K562 (cell line): ENCODE measurements around the gene CLDN14. TPM values are rescaled to one million over a fixed set of nuclear protein-coding genes. Genes with fewer than 3 reads are reported as not detected.

Experiments
- ATAC-seq: fragments of 200-7000 bp; cut with Tn5 transposase; 3 replicates; pipeline ENCODE4 v1.9.1; 2020; ENCODE audit warnings: moderate library complexity
- BruUV-seq: library from RNA; stranded (reverse); fragments of 400-500 nt; replicated peaks from 2 replicates; lab custom pipeline; 2021; lab: Mats Ljungman, UMichigan
- CTCF ChIA-PET: fragments of 300-600 bp; formaldehyde crosslinking; extraction: SDS; loops from one replicate; lab custom pipeline; 2021; ENCODE audit warnings: low intra/inter-chr PET ratio; lab: Yijun Ruan, JAX
- POLR2A ChIA-PET: fragments of 300-600, 350-650 bp; sonication (Branson Sonifier 250); formaldehyde crosslinking; extraction: SDS; loops from one replicate; lab custom pipeline; 2021; ENCODE audit warnings: antibody characterized with exemption, inconsistent platforms; lab: Yijun Ruan, JAX
- DNase-seq, 4 experiments: peaks; one replicate each; pipeline versions ENCODE4 v3.0.0 to v3.0.0-alpha.2; 2011 to 2018; ENCODE audit warnings: low spot score in 3 of 4, mixed read lengths in 3 of 4; ENCODE audit errors: extremely low read depth in 1 of 4
- FAIRE-seq: peaks from 2 replicates; lab custom pipeline; 2011; peaks lifted over from hg19 to GRCh38; lab: Jason Lieb, UNC
- H2AFZ ChIP-seq: 2 replicates; pipeline ENCODE4 v1.6.0; 2011; ENCODE audit warnings: low read depth, low read length, control low read depth, inconsistent platforms
- H3K27ac ChIP-seq: fragments of 200-600 bp; 3 replicates; pipeline ENCODE4 v1.8.0; 2011; ENCODE audit warnings: low read depth, mild to moderate bottlenecking, control low read depth, inconsistent platforms, low read length, moderate library complexity, mixed read lengths; ENCODE audit errors: extremely low read depth
- H3K27me3 ChIP-seq, 2 experiments: fragments of 300-600 bp in 1 of 2; 2 replicates in 1 of 2; 3 replicates in 1 of 2; pipeline versions ENCODE4 v1.6.0 to v1.8.0; 2011; ENCODE audit warnings: inconsistent platforms in 2 of 2, low read length in 2 of 2, mild to moderate bottlenecking in 1 of 2, mixed read lengths in 1 of 2, moderate library complexity in 1 of 2; ENCODE audit not compliant: control insufficient read depth in 2 of 2, insufficient read depth in 2 of 2
- H3K36me3 ChIP-seq: fragments of 300-600 bp; 3 replicates; pipeline ENCODE4 v1.8.0; 2011; ENCODE audit warnings: mild to moderate bottlenecking, low read length, inconsistent platforms; ENCODE audit not compliant: control insufficient read depth, insufficient read depth
- H3K4me1 ChIP-seq, 2 experiments: fragments of 200-600 bp in 1 of 2; replicated peaks in 1 of 2; 2 replicates in 1 of 2; 3 replicates in 1 of 2; pipeline versions ENCODE4 v1.5.1 to v1.8.0; 2011; ENCODE audit warnings: inconsistent platforms in 2 of 2, low read length in 2 of 2, mild to moderate bottlenecking in 1 of 2, mixed read lengths in 1 of 2, moderate library complexity in 1 of 2; ENCODE audit not compliant: control insufficient read depth in 2 of 2, insufficient read depth in 2 of 2
- H3K4me2 ChIP-seq: 2 replicates; pipeline ENCODE4 v1.6.1; 2011; ENCODE audit warnings: low read length, control low read depth, inconsistent platforms, mixed read lengths; ENCODE audit not compliant: insufficient read depth
- H3K4me3 ChIP-seq: fragments of 200-600 bp; sonication (generic), shearing (Covaris generic); 2 replicates; pipeline ENCODE4 v1.5.1; 2016; ENCODE audit warnings: control low read depth, inconsistent platforms
- H3K79me2 ChIP-seq: fragments of 200-600 bp; 3 replicates; pipeline ENCODE4 v1.8.0; 2011; ENCODE audit warnings: low read length, inconsistent platforms; ENCODE audit not compliant: control insufficient read depth, insufficient read depth
- H3K9ac ChIP-seq, 2 experiments: 2 replicates each; pipeline versions ENCODE4 v1.6.0 to v1.6.1; 2011; ENCODE audit warnings: low read depth in 2 of 2, low read length in 2 of 2, control low read depth in 1 of 2, inconsistent platforms in 1 of 2, mild to moderate bottlenecking in 1 of 2, mixed read lengths in 1 of 2; ENCODE audit not compliant: insufficient read depth in 1 of 2
- H3K9me1 ChIP-seq: one replicate; pipeline ENCODE4 v1.6.0; 2011; ENCODE audit warnings: inconsistent platforms, mild to moderate bottlenecking, low read length, moderate library complexity; ENCODE audit not compliant: control insufficient read depth, insufficient read depth
- H3K9me3 ChIP-seq: replicated peaks from 2 replicates; pipeline ENCODE4 v1.5.1; 2011; ENCODE audit warnings: low read depth, low read length, inconsistent platforms; ENCODE audit not compliant: control insufficient read depth, insufficient read depth
- H4K20me1 ChIP-seq: replicated peaks from 2 replicates; pipeline ENCODE4 v1.6.1; 2011; ENCODE audit warnings: low read length, inconsistent platforms, mixed read lengths; ENCODE audit not compliant: control insufficient read depth, insufficient read depth
- MCM5 ChIP-seq: fragments of 450-650 bp; IDR thresholded peaks from 2 replicates; pipeline ENCODE4 v1.6.1; 2016; ENCODE audit warnings: low read depth
- RAD21 ChIP-seq, 2 experiments: fragments of 250-450 bp in 1 of 2; fragments of 450-650 bp in 1 of 2; sonication (Bioruptor Pico) in 1 of 2; formaldehyde crosslinking in 1 of 2; IDR thresholded peaks in 1 of 2; conservative IDR thresholded peaks in 1 of 2; 2 replicates each; pipeline versions ENCODE4 v1.4.0 to v1.8.0; 2020 to 2022; ENCODE audit warnings: mild to moderate bottlenecking in 2 of 2, moderate library complexity in 1 of 2
- SNRNP70 ChIP-seq: fragments of 200-400 bp; formaldehyde crosslinking; optimal IDR thresholded peaks from 2 replicates; pipeline ENCODE3; 2017; ENCODE audit warnings: low read depth, low read length
- WGBS: fragments of 100-300 bp; shearing (Covaris generic); methylation state at CpG from one replicate; pipeline ENCODE4 v1.1.6; 2016; ENCODE audit warnings: low coverage, mixed read lengths; ENCODE audit not compliant: insufficient coverage; ENCODE audit errors: missing lambda C conversion rate; 5-methylcytosine and 5-hydroxymethylcytosine counted together
- in situ Hi-C: fragments of 300-500 bp; cut with MboI; formaldehyde crosslinking; loops from 4 replicates; pipeline ENCODE4 v1.15.0; 2018; ENCODE audit warnings: inconsistent platforms, mixed read lengths
- intact Hi-C: fragments of 100-400 bp; cut with micrococcal nuclease; formaldehyde crosslinking; loops from 2 replicates; pipeline ENCODE4 v1.14.2; 2022
- polyA plus RNA-seq, 8 experiments: library from polyadenylated mRNA; depleted of rRNA in 4 of 8; stranded (reverse) in 5 of 8; unstranded in 3 of 8; fragments of >200 nt; fragmentation: Nextera tagmentation in 2 of 8; fragmentation: Illumina TruSeq in 1 of 8; extraction: Ambion mirVana in 2 of 8; extraction: Trizol in 1 of 8; gene quantifications; 2 replicates each; pipeline versions ENCODE4 v1.2.1 to v1.2.3, GENCODE V29; 2011 to 2014; ENCODE audit warnings: inconsistent platforms in 1 of 8, missing spikeins in 1 of 8
- total RNA-seq, 7 experiments: library from RNA; depleted of rRNA in 6 of 7; stranded (reverse); fragments of >200 nt in 6 of 7; fragmentation: Illumina TruSeq in 2 of 7; extraction: Trizol in 2 of 7; gene quantifications; 2 replicates each; pipeline versions ENCODE4 v1.2.1 to v1.2.3, GENCODE V29; 2011 to 2021; ENCODE audit warnings: low replicate concordance in 1 of 7
- TF ChIP-seq, protein P1 (sequence below), 2 experiments: fragments of 450-650 bp; formaldehyde crosslinking in 1 of 2; IDR thresholded peaks; 2 replicates each; pipeline versions ENCODE4 v1.4.0 to v1.6.1; 2014 to 2020; ENCODE audit warnings: mild to moderate bottlenecking in 2 of 2, borderline replicate concordance in 1 of 2, low read depth in 1 of 2

Gene CLDN14
- total and polyA plus RNA-seq, 9 of the 15 experiments (the other 6 are each of a cell fraction or from before 2014, with no cell fraction given), result not detected

DNA sequence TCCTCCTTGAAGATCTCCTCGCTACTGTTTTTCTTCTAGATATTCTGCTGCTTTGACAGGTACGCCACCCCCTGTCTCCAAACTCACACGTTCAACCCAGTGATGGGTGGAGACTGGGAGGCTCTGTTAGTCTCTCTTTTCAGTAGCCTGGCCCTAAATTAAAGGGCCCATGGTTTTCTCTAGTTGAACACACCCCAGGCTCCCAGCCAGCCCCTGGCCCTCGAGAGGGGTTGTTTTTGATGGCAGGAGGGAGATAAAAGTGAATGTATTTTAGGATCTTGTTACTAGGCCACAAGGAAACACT, 21.6 kb upstream of the CLDN14 start:
- H3K9me1 ChIP-seq, result no peaks in the 10 kb centered on the region
- H3K4me1 ChIP-seq, result no peaks in the 10 kb centered on the region
- H3K27me3 ChIP-seq, result peaks cover 22 to 35% of the 10 kb centered on the region in 2 experiments
- intact Hi-C loops (loop anchor here (5.0 kb wide), 1 partner anchor 79 kb away; no protein-coding TSS in a partner anchor), in situ Hi-C loops (loop anchor here (5.0 kb wide), 1 partner anchor 426 kb away; no protein-coding TSS in a partner anchor)
- POLR2A ChIA-PET, result no interaction called here
- FAIRE-seq (no peak), DNase-seq (no peak), ATAC-seq (no peak)
- no peak overlapping the region for H3K27ac ChIP-seq
- H3K79me2 ChIP-seq, result no peaks in the 10 kb centered on the region
- H4K20me1 ChIP-seq, result no peaks in the 10 kb centered on the region
- no peak overlapping the region for H3K9ac ChIP-seq
- H3K4me2 ChIP-seq, result no peak overlapping the region
- no peak overlapping the region for H3K4me3 ChIP-seq
- TF ChIP-seq SNRNP70 (no peak), MCM5 (no peak), RAD21 (CRISPR knock-in tag; conservative IDR thresholded peaks at IDR 0.05 in 1 of 2, IDR thresholded peaks at IDR 0.05 in 1 of 2) (peak in 1 of 2 experiments; percentile 20; a peak in 1 of 4 replicates)
- TF ChIP-seq, protein P1, sequence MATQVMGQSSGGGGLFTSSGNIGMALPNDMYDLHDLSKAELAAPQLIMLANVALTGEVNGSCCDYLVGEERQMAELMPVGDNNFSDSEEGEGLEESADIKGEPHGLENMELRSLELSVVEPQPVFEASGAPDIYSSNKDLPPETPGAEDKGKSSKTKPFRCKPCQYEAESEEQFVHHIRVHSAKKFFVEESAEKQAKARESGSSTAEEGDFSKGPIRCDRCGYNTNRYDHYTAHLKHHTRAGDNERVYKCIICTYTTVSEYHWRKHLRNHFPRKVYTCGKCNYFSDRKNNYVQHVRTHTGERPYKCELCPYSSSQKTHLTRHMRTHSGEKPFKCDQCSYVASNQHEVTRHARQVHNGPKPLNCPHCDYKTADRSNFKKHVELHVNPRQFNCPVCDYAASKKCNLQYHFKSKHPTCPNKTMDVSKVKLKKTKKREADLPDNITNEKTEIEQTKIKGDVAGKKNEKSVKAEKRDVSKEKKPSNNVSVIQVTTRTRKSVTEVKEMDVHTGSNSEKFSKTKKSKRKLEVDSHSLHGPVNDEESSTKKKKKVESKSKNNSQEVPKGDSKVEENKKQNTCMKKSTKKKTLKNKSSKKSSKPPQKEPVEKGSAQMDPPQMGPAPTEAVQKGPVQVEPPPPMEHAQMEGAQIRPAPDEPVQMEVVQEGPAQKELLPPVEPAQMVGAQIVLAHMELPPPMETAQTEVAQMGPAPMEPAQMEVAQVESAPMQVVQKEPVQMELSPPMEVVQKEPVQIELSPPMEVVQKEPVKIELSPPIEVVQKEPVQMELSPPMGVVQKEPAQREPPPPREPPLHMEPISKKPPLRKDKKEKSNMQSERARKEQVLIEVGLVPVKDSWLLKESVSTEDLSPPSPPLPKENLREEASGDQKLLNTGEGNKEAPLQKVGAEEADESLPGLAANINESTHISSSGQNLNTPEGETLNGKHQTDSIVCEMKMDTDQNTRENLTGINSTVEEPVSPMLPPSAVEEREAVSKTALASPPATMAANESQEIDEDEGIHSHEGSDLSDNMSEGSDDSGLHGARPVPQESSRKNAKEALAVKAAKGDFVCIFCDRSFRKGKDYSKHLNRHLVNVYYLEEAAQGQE (IDR thresholded peaks at IDR 0.05; ENCODE audit: borderline replicate concordance), result peak; percentile 17; the same call in 1 of the 2 replicates
- TF ChIP-seq, protein P1 (CRISPR knock-in tag; IDR thresholded peaks at IDR 0.05; ENCODE audit: low read depth), result no peak
- CTCF ChIA-PET, result no interaction called here
- no TSS peak for BruUV-seq
- H3K36me3 ChIP-seq, result no peaks in the 10 kb centered on the region
- WGBS, result under 1% methylated on average over 4 of the region's 4 CpGs
- no peak overlapping the region for H2AFZ ChIP-seq
- H3K9me3 ChIP-seq, result no peaks in the 10 kb centered on the region
